HG03039 (cell line): ENCODE results near the gene ZSCAN12.
"Not testable (repeated sequence)": the region's sequence is repeated elsewhere in the genome, so short reads cannot be mapped to it uniquely, and the experiment has no call there.

Source experiments
- ATAC-seq: cut with Tn5 transposase; IDR thresholded peaks from one replicate; pipeline ENCODE4 v1.9.1; 2021; ENCODE audit warnings: mild to moderate bottlenecking, moderate library complexity; ENCODE audit not compliant: unreplicated experiment

Gene ZSCAN12

GRCh38 chr6:28399350-28400121, at the start of gene ZSCAN12:
ZSCAN12 (minus strand) TSS chr6:28399747; CDS start chr6:28398405, 1,342 bp downstream.
- peak; percentile 83 for ATAC-seq

GRCh38 chr6:28449056-28449455, 49.5 kb upstream of the ZSCAN12 start:
- ATAC-seq = no peak

DNA sequence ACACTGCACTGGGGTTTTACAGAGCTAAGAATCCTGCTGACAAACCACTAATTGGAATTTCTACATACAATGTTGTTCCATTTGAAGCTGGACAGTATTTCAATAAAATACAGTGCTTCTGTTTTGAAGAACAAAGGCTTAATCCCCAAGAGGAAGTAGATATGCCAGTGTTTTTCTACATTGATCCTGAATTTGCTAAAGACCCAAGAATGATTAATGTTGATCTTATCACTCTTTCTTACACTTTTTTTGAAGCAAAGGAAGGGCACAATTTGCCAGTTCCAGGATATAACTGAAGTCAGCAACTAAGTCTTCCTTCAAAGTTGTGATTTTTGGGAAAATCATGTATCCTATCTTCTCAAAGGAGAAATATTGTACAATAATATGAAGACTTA, 48.0 kb upstream of the ZSCAN12 start:
- ATAC-seq = not testable (repeated sequence)

DNA sequence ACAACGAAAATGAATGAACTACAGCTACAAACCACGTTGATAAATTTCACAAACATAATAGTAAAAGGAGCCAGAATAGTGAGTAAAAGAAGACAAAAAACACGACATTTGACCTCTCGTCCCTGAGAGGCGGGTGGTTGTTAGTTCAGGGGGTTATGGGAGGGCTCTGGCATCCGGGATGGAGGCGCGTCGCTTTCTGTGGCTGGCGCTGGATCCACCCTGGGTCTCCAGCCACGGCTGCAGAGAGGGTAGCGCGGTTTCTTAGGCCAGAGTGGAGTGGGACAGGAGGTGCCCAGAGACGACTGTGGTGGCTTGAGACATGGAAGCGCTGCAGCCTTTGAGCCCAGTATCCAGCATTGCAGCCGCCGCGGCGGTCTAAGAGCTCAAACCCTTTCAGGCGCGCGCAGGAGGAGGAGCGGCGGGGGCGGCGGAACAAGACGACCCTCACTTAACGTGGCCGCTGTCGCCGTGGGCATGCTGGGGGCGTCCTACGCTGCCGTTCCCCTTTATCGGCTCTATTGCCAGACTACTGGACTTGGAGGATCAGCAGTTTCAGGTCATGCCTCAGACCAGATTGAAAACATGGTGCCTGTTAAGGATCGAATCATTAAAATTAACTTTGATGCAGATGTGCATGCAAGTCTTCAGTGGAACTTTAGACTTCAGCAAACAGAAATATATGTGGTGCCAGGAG, 47.4 kb upstream of the ZSCAN12 start:
- ATAC-seq = no peak

DNA sequence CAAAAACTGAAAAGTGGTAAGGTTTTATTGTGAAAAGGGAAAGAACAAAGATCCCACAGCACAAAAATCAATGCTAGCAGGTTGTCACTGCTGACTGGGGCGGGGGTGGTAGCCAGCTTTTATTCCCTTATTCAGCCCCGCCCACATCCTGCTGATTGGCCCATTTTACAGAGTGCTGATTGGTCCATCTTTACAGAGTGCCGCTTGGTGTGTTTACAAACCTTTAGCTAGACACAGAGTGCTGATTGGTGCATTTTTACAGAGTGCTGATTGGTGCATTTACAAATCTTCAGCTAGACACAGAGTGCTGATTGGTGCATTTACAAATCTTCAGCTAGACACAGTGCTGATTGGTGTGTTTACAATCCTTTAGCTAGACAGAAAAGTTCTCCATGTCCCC, 45.2 kb upstream of the ZSCAN12 start:
- ATAC-seq = not testable (repeated sequence)

DNA sequence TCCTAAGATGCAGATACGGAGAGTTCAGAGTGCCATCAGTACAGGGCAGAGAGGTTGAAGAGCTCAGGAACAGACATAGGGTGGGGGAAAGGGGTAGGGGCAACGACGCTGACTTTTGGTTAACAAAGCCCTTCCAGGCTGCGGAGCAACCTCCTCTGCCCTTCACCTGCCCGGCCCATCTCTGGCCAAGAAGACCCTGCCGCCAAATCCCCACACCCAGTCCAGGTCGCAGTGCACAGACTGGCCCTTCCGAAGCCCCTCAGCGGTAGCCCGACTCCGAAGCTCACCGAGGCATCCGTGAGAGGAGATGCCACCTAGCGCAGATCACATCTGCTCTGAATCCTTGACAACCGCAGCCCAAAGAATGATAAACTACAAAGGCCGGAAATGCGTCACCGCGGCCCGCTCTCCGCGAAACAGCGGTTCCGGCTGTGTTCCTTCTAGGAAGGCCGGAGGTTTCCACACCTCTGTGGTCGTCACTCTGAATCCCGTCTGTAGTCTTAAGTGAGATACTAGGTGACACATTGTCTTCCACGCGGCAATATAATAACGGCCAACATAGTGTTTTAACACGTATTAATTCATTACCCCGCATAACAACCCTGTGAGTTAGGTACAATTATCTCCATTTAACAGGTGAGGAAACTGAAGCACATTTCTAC, 43.7 kb upstream of the ZSCAN12 start, which contains the start of gene ZSCAN23:
TSS of gene ZSCAN23 (minus strand) at position 380 of the 662 bp plus-strand sequence. CDS start 7,225 bp downstream, outside the sequence.
- peak; percentile 70 for ATAC-seq

- ATAC-seq = no peak
Measured at GRCh38 chr6:28442586-28442985, 43.0 kb upstream of the ZSCAN12 start.

- no peak for ATAC-seq
Measured at GRCh38 chr6:28436404-28436803, 36.9 kb upstream of the ZSCAN12 start.

DNA sequence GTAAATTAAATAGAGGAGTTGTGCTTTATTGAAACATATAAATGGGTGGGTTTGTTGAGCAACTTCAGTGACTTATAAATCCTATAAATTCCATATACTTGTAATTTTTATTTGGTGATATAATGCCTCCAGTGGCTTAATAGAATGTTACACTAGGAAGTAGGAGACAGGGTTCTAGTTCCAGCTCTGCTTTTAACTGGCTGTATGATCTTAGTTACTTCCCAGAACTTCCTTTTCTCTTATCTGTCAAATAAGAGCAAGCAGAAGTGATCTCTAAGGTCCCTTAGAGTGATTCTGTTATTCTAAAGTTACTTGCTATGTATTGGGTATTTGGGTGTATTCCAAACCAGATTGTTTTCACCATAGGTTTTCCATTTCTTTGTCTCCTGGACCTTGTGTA, 33.6 kb upstream of the ZSCAN12 start:
- no peak for ATAC-seq

DNA sequence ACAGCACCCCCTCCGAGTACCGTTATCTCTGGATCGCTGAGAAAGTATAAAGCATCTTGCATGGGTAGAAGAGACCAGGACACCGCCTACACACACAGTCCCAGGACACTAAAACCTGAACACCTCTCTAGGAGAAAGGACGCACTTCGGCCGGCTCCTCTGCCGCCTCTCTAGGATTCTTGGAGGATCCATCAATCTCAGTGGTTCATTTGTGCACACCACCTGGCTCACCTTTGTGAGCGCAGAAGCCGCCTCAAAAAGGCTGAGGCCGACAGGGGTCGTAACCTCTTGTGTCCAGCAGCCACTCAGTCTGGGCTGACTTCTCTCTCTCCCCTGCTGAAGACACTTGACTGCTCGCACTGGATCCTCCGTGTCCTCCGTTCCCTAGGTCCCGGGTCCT, 30.2 kb upstream of the ZSCAN12 start:
- ATAC-seq = no peak

DNA sequence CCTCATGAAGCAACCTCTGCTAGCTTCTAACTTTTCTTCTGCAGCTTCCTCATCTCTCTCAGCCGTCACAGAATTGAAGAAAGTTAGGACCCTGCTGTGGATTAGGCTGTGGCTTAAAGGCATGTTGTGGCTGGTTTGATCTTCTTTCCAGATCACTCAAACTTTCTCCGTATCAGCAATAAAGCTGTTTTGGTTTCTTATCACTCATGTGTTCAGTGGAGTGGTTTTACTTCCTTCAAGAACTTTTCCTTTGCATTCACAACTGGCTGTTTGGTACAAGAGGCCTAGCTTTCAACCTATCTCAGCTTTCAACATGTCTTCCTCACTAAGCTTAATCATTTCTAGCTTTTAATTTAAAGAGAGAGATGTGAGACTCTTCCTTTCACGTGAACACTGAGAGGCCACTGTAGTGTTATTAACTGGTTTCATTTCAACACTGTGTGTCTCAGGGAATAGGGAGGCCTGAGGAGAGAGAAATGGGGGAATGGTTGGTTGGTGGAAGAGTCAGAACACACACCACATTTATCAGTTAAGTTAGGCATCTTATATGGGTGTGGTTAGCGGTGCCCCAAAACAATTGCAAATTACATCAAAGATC, 26.5 kb upstream of the ZSCAN12 start:
- no peak for ATAC-seq

GRCh38 chr6:28424163-28424562, 24.6 kb upstream of the ZSCAN12 start:
- no peak for ATAC-seq

DNA sequence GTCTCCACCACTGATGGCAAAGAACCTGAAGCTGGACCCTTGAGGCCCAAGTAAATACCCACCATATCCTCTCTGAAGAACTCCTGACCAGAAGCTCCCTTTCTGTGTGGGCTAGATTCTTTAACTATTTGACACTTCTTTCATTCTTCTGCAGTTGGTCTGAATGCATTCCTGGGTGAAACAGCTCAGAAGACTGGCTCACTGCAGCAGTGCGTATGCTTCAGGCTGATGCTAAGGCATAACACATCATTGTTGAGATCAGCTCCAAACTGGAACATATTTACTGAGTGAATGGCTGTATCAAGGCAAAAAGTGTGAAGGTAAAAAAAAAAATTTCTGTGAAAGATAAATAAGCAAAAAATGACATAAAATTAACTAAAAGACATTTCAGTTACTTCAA, 24.0 kb upstream of the ZSCAN12 start:
- ATAC-seq = no peak

DNA sequence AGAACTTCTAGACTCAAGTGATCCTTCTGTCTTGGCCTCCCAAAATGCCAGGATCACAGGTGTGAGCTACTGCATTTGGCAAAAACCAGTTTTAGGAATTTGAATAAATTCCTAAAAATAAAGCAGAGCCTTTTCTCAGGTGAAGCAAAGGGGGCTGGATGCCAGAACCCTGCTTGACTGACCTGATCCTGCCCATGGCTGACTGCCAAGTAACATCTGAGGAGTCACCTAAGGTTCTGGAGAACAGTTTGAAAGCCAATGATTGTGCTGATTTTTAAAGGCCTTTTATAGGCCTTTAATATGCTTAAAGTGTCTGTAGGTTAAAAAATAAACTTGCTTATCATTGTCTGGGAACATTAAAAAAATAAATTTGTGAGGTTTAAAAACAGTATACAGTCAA, 14.1 kb upstream of the ZSCAN12 start:
- no peak for ATAC-seq

DNA sequence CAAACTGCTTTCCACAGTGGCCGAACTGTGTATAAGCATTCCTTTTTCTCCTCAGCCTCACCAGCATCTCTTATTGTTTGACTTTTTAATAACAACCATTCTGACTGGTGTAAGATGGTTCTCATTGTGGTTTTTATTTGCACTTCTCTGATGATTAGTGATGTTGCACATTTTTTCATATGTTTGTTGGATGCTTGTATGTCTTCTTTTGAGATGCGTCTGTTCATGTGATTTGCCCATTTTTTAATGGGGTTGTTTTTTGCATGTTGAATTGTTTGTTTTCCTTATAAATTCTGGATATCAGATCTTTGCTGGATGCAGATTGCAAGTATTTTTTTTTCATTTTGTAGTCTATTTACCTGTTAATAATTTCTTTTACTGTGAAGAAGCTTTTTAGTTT, 11.2 kb upstream of the ZSCAN12 start:
- ATAC-seq = no peak

- no peak for ATAC-seq
Measured at GRCh38 chr6:28408076-28408802, 8.7 kb upstream of the ZSCAN12 start.

GRCh38 chr6:28407401-28407800, 7.9 kb upstream of the ZSCAN12 start:
- ATAC-seq = no peak

- not testable (repeated sequence) for ATAC-seq
Measured at GRCh38 chr6:28403923-28404322, 4.4 kb upstream of the ZSCAN12 start.

GRCh38 chr6:28402197-28402596, 2.6 kb upstream of the ZSCAN12 start:
- ATAC-seq = no peak

GRCh38 chr6:28401172-28401571, 1.6 kb upstream of the ZSCAN12 start:
- ATAC-seq = no peak

GRCh38 chr6:28400122-28400451, 540 bp upstream of the ZSCAN12 start:
- ATAC-seq = no peak
